Endothelial cell of umbilical vein (primary cell): ENCODE data around the gene OAS3. TPM values are rescaled to one million over a fixed set of nuclear protein-coding genes. Genes with fewer than 3 reads are reported as not detected.

ENCODE experiments used
- BruUV-seq: library from RNA; stranded (reverse); fragments of 400-500 nt; replicated peaks from 2 replicates; lab custom pipeline; 2021; lab: Mats Ljungman, UMichigan
- CTCF ChIA-PET: fragments of 300-600, 350-600 bp; sonication (Branson Sonifier 250); formaldehyde crosslinking; loops from one replicate; lab custom pipeline; 2021; ENCODE audit warnings: antibody characterized with exemption, inconsistent platforms; lab: Charles Lee
- POLR2A ChIA-PET: fragments of 300-600, 350-600 bp; sonication (Branson Sonifier 250); formaldehyde crosslinking; loops from one replicate; lab custom pipeline; 2021; ENCODE audit warnings: antibody characterized with exemption, inconsistent platforms; lab: Charles Lee
- DNase-seq: peaks from one replicate; pipeline ENCODE4 v3.0.0-alpha.2; 2011; ENCODE audit warnings: low read depth, low spot score
- FAIRE-seq: peaks from 2 replicates; lab custom pipeline; 2011; peaks lifted over from hg19 to GRCh38; lab: Jason Lieb, UNC
- H2AFZ ChIP-seq: 2 replicates; pipeline ENCODE4 v1.6.0; 2012; ENCODE audit warnings: low read depth, low read length, control low read depth, inconsistent platforms
- H3K27ac ChIP-seq: 2 replicates; pipeline ENCODE4 v1.5.1; 2011; ENCODE audit warnings: low read depth, mild to moderate bottlenecking, control low read depth, low read length, moderate library complexity; ENCODE audit not compliant: insufficient read depth
- H3K27me3 ChIP-seq, 2 experiments: 2 replicates each; pipeline versions ENCODE4 v1.6.0 to v1.6.1; 2011; ENCODE audit warnings: low read length in 2 of 2, mixed read lengths in 1 of 2; ENCODE audit not compliant: control insufficient read depth in 2 of 2, insufficient read depth in 2 of 2
- H3K36me3 ChIP-seq, 2 experiments: 2 replicates in 1 of 2; 3 replicates in 1 of 2; pipeline ENCODE4 v1.5.1; 2011; ENCODE audit warnings: low read length in 2 of 2, mild to moderate bottlenecking in 1 of 2, moderate library complexity in 1 of 2; ENCODE audit not compliant: control insufficient read depth in 2 of 2, insufficient read depth in 2 of 2; ENCODE audit errors: extremely low read depth in 1 of 2
- H3K4me1 ChIP-seq: 3 replicates; pipeline ENCODE4 v1.5.1; 2011; ENCODE audit warnings: mild to moderate bottlenecking, low read length; ENCODE audit not compliant: control insufficient read depth, insufficient read depth; ENCODE audit errors: extremely low read depth
- H3K4me2 ChIP-seq: 2 replicates; pipeline ENCODE4 v1.6.1; 2011; ENCODE audit warnings: low read length, control low read depth, mixed read lengths; ENCODE audit not compliant: insufficient read depth
- H3K4me3 ChIP-seq, 3 experiments: fragments of 200-600 bp in 1 of 3; sonication (generic), shearing (Covaris generic) in 1 of 3; replicated peaks in 1 of 3; 2 replicates each; pipeline ENCODE4 v1.5.1; 2011 to 2016; ENCODE audit warnings: control low read depth in 3 of 3, low read length in 3 of 3, mild to moderate bottlenecking in 2 of 3, inconsistent platforms in 1 of 3, low read depth in 1 of 3, moderate library complexity in 1 of 3; ENCODE audit not compliant: insufficient read depth in 1 of 3
- H3K79me2 ChIP-seq: 2 replicates; pipeline ENCODE4 v1.6.0; 2012; ENCODE audit warnings: low read length, inconsistent platforms; ENCODE audit not compliant: control insufficient read depth, insufficient read depth
- H3K9ac ChIP-seq: replicated peaks from 2 replicates; pipeline ENCODE3; 2011; ENCODE audit warnings: low read length, control low read depth; ENCODE audit not compliant: insufficient read depth; ENCODE audit errors: extremely low read depth
- H3K9me1 ChIP-seq: replicated peaks from 3 replicates; pipeline ENCODE4 v1.6.0; 2011; ENCODE audit warnings: mild to moderate bottlenecking, low read length; ENCODE audit not compliant: control insufficient read depth, insufficient read depth; ENCODE audit errors: extremely low read depth
- H3K9me3 ChIP-seq: replicated peaks from 2 replicates; pipeline ENCODE4 v1.5.1; 2012; ENCODE audit warnings: low read length, inconsistent platforms; ENCODE audit not compliant: control insufficient read depth, insufficient read depth
- H4K20me1 ChIP-seq: replicated peaks from 2 replicates; pipeline ENCODE3; 2011; ENCODE audit warnings: mild to moderate bottlenecking, low read length; ENCODE audit not compliant: control insufficient read depth, insufficient read depth; ENCODE audit errors: extremely low read depth
- EZH2 ChIP-seq: IDR thresholded peaks from 2 replicates; pipeline ENCODE4 v1.6.1; 2012; ENCODE audit warnings: borderline replicate concordance, low read depth, mild to moderate bottlenecking, moderate library complexity, low read length, inconsistent platforms; ENCODE audit not compliant: severe bottlenecking
- FOS ChIP-seq: IDR thresholded peaks from 2 replicates; pipeline ENCODE4 v1.6.1; 2011; ENCODE audit warnings: mild to moderate bottlenecking, low read length, moderate library complexity, borderline replicate concordance; ENCODE audit not compliant: insufficient read depth
- GATA2 ChIP-seq: IDR thresholded peaks from 2 replicates; pipeline ENCODE4 v1.7.0; 2011; ENCODE audit warnings: low read depth, mild to moderate bottlenecking, moderate library complexity, mixed read lengths, low read length; ENCODE audit not compliant: insufficient read length, insufficient read depth
- JUN ChIP-seq: IDR thresholded peaks from 2 replicates; pipeline ENCODE4 v1.6.1; 2011; ENCODE audit warnings: borderline replicate concordance, low read depth; ENCODE audit not compliant: insufficient read length, insufficient read depth
- MAX ChIP-seq: IDR thresholded peaks from 2 replicates; pipeline ENCODE4 v1.6.1; 2011; ENCODE audit not compliant: insufficient read depth, insufficient read length
- MYC ChIP-seq: IDR thresholded peaks from one replicate; pipeline ENCODE4 v1.6.1; 2011; ENCODE audit warnings: mild to moderate bottlenecking, low read depth, low read length
- POLR2A ChIP-seq: IDR thresholded peaks from 2 replicates; pipeline ENCODE4 v1.6.1; 2012; ENCODE audit warnings: low read depth, mild to moderate bottlenecking, control low read depth, low read length
- POLR2AphosphoS5 ChIP-seq: IDR thresholded peaks from 2 replicates; pipeline ENCODE4 v1.6.1; 2012; ENCODE audit warnings: low read depth, mild to moderate bottlenecking, control low read depth, low read length, moderate library complexity; ENCODE audit not compliant: insufficient read depth
- dilution Hi-C: fragments of 300-500 bp; cut with MboI; formaldehyde crosslinking; loops from one replicate; pipeline ENCODE4 v1.15.0; 2019; ENCODE audit warnings: low sequenced_read_pairs; ENCODE audit not compliant: extremely low pct_ligation_motif_present
- intact Hi-C: fragments of 100-400 bp; cut with micrococcal nuclease; formaldehyde crosslinking; loops from one replicate; pipeline ENCODE4 v1.10.0; 2022
- polyA plus RNA-seq, 4 experiments: library from polyadenylated mRNA; depleted of rRNA in 3 of 4; stranded (reverse) in 3 of 4; unstranded in 1 of 4; fragments of >200 nt; gene quantifications; 2 replicates each; pipeline versions ENCODE4 v1.2.1 to v1.2.3, GENCODE V29; 2011 to 2012; ENCODE audit warnings: missing spikeins in 1 of 4
- total RNA-seq: library from RNA; stranded (reverse); gene quantifications from 2 replicates; pipeline ENCODE4 v1.2.3, GENCODE V29; 2021
- TF ChIP-seq, protein P1 (sequence below), 2 donors: IDR thresholded peaks; 1 replicate in 1 of 2; 2 replicates in 1 of 2; pipeline ENCODE4 v1.5.1; 2011; ENCODE audit warnings: low read length in 2 of 2, mild to moderate bottlenecking in 2 of 2, moderate library complexity in 2 of 2, control low read depth in 1 of 2, inconsistent platforms in 1 of 2, low read depth in 1 of 2; ENCODE audit not compliant: insufficient read depth in 1 of 2; ENCODE audit errors: extremely low read depth in 1 of 2

Gene OAS3
- total and polyA plus RNA-seq, 2 donors (not counting 3 experiments of a cell fraction or from before 2014, with no cell fraction given) = 13.1 to 19.8 TPM

DNA sequence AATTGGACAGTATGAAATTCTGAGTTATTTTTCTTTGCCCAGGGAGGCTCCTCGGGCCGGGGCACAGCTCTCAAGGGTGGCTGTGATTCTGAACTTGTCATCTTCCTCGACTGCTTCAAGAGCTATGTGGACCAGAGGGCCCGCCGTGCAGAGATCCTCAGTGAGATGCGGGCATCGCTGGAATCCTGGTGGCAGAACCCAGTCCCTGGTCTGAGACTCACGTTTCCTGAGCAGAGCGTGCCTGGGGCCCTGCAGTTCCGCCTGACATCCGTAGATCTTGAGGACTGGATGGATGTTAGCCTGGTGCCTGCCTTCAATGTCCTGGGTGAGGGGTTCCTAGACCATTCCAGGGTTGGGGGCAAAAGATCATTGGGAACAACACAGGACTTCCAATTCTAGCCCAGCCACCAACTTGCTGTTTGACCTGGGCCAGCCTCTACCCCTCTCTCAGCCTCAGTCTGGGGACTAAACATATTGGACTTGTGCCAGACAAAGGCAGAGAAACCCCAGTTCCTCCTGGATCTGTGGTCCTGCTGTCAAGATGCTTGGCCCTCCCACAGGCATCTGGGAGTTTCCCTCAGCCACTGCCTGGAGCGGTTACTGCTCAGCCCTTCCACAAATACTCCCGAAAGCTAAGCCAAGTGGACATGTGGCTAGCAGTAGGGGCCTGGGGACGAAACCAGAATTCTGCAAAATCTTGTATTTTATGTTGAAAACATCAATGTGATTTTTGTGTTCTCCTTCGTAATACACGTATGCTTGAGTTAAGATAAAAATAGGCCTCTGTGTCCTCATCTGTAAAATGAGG, 3.5 kb downstream of the OAS3 start:
- intact Hi-C loops (no loop called here), dilution Hi-C loops (no loop called here)
- CTCF ChIA-PET = interaction anchor here (0.6 to 1.4 kb wide), 2 partner anchors 39 to 51 kb away, joined by 3 read pairs; no protein-coding TSS in a partner anchor
- BruUV-seq = no TSS peak
- no peak overlapping the region for H3K4me2 ChIP-seq
- H3K27me3 ChIP-seq = no peaks in the 10 kb centered on the region
- no peaks in the 10 kb centered on the region for H3K9me3 ChIP-seq
- no peak overlapping the region for H3K9ac ChIP-seq
- FAIRE-seq (no peak), DNase-seq (no peak)
- no peaks in the 10 kb centered on the region for H4K20me1 ChIP-seq
- H3K27ac ChIP-seq = no peak overlapping the region
- H3K4me3 ChIP-seq = no peak overlapping the region
- no peaks in the 10 kb centered on the region for H3K36me3 ChIP-seq
- H2AFZ ChIP-seq = no peak overlapping the region
- no peaks in the 10 kb centered on the region for H3K79me2 ChIP-seq
- TF ChIP-seq JUN (no peak), MAX (no peak), POLR2AphosphoS5 (no peak), FOS (no peak), EZH2 (no peak), POLR2A (no peak), MYC (no peak), GATA2 (no peak)
- TF ChIP-seq, protein P1, sequence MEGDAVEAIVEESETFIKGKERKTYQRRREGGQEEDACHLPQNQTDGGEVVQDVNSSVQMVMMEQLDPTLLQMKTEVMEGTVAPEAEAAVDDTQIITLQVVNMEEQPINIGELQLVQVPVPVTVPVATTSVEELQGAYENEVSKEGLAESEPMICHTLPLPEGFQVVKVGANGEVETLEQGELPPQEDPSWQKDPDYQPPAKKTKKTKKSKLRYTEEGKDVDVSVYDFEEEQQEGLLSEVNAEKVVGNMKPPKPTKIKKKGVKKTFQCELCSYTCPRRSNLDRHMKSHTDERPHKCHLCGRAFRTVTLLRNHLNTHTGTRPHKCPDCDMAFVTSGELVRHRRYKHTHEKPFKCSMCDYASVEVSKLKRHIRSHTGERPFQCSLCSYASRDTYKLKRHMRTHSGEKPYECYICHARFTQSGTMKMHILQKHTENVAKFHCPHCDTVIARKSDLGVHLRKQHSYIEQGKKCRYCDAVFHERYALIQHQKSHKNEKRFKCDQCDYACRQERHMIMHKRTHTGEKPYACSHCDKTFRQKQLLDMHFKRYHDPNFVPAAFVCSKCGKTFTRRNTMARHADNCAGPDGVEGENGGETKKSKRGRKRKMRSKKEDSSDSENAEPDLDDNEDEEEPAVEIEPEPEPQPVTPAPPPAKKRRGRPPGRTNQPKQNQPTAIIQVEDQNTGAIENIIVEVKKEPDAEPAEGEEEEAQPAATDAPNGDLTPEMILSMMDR (IDR thresholded peaks at IDR 0.05; ENCODE audit: extremely low read depth in 1 of 2, insufficient read depth in 1 of 2, low read depth in 1 of 2, low read length in 2 of 2) = no peak
- POLR2A ChIA-PET = no interaction called here
- H3K4me1 ChIP-seq = peaks cover 5% of the 10 kb centered on the region
- no peaks in the 10 kb centered on the region for H3K9me1 ChIP-seq
